Nephron progenitor cell (in vitro differentiated cells): ENCODE measurements around the gene SH3PXD2A.

Source experiments
- DNase-seq: peaks from one replicate; pipeline ENCODE4 v3.0.0; 2021
- H3K27ac Mint-ChIP-seq: 2 replicates; pipeline ENCODE4 v1.8.0; 2021; ENCODE audit warnings: mild to moderate bottlenecking, moderate library complexity, mixed read lengths
- H3K27me3 Mint-ChIP-seq: 2 replicates; pipeline ENCODE4 v1.8.0; 2021; ENCODE audit warnings: mild to moderate bottlenecking, low read depth, mixed read lengths; ENCODE audit not compliant: poor library complexity
- H3K36me3 Mint-ChIP-seq: 2 replicates; pipeline ENCODE4 v1.8.0; 2021; ENCODE audit warnings: low read depth, mixed read lengths
- H3K4me1 Mint-ChIP-seq: 2 replicates; pipeline ENCODE4 v1.8.0; 2021; ENCODE audit warnings: mixed read lengths
- H3K4me3 Mint-ChIP-seq: 2 replicates; pipeline ENCODE4 v1.8.0; 2021; ENCODE audit warnings: mild to moderate bottlenecking, moderate library complexity, mixed read lengths
- H3K9me3 Mint-ChIP-seq: 2 replicates; pipeline ENCODE4 v1.8.0; 2021; ENCODE audit warnings: mild to moderate bottlenecking, moderate library complexity, mixed read lengths
- TF ChIP-seq, protein P1 (sequence below): fragments of 200-600 bp; sonication (generic); IDR thresholded peaks from 2 replicates; pipeline ENCODE4 v1.5.0; 2021; ENCODE audit warnings: antibody characterized with exemption

Gene SH3PXD2A

DNA sequence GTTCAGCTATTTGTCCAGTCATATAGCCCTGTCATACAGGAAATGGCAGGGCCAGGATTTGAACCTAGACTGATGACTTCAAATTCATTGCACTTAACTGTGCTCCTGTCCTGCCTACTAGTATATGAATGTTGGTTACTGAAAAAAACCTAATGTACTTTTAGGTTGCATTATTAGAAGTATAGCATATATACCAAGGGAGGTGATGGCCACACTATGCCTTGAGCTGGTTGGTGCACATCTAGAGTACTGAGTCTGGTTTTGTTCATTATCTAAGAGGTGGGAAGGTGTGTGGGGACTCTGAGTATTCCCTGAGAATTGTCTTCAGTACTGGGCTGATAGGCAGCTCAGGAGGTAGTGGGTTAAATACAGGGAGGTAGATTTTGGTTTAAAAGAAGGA is 273.9 kb downstream of the SH3PXD2A start:
- TF ChIP-seq, protein P1, sequence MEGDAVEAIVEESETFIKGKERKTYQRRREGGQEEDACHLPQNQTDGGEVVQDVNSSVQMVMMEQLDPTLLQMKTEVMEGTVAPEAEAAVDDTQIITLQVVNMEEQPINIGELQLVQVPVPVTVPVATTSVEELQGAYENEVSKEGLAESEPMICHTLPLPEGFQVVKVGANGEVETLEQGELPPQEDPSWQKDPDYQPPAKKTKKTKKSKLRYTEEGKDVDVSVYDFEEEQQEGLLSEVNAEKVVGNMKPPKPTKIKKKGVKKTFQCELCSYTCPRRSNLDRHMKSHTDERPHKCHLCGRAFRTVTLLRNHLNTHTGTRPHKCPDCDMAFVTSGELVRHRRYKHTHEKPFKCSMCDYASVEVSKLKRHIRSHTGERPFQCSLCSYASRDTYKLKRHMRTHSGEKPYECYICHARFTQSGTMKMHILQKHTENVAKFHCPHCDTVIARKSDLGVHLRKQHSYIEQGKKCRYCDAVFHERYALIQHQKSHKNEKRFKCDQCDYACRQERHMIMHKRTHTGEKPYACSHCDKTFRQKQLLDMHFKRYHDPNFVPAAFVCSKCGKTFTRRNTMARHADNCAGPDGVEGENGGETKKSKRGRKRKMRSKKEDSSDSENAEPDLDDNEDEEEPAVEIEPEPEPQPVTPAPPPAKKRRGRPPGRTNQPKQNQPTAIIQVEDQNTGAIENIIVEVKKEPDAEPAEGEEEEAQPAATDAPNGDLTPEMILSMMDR = no peak
- Mint-ChIP-seq H3K27ac (no peak overlapping the region), H3K27me3 (peaks cover 5% of the 10 kb centered on the region), H3K4me1 (peaks cover 47% of the 10 kb centered on the region), H3K9me3 (peaks cover 3% of the 10 kb centered on the region), H3K4me3 (no peak overlapping the region), H3K36me3 (peaks cover 13% of the 10 kb centered on the region)
- no peak for DNase-seq

DNA sequence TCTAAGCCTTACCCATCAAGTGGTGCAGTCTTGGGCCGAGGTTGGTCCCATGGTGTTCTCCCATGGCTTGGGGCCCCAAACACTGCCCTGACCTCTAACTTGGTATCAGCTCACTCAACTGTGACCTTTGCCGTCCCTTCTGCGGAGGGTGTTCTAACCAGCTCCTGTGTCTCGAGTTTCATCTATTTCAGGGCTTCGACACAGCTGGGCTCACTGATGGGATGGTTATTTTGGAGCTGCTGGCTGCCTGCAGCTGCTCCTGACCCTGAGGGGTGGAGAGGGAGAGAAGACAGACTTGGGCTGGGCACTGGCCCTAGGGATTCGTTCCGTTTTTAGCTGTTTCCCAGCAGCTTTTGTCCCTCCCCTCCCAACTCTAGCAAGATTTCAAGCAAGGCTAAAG is 274.9 kb downstream of the SH3PXD2A start:
- H3K27me3 Mint-ChIP-seq = peaks cover 5% of the 10 kb centered on the region
- H3K4me1 Mint-ChIP-seq = peaks cover 58% of the 10 kb centered on the region
- no peak for DNase-seq
- no peak overlapping the region for H3K27ac Mint-ChIP-seq
- H3K9me3 Mint-ChIP-seq = no peaks in the 10 kb centered on the region
- TF ChIP-seq, protein P1 = no peak
- peaks cover 5% of the 10 kb centered on the region for H3K36me3 Mint-ChIP-seq
- no peak overlapping the region for H3K4me3 Mint-ChIP-seq

DNA sequence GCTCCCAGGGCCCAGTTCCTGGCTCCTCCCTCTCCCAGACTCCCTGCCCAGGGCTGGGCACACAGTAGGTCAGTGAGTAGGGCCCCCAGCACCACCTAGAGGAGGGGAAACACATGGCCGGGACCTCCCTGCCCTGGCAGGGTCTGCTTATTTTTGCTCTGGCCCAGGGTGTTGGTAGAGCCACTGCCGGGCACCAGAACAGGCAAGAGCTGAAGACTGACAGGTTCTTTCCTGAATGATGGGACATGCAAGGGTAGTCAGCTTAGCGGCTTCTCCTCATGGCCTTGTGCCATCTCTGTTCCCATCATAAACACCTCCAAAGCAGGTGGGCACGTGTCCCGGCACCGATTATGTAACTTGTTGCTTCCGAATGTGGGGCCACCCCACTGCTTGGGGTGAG is 275.4 kb downstream of the SH3PXD2A start:
- H3K4me3 Mint-ChIP-seq = no peak overlapping the region
- TF ChIP-seq, protein P1 = no peak
- DNase-seq = no peak
- H3K9me3 Mint-ChIP-seq = no peaks in the 10 kb centered on the region
- H3K4me1 Mint-ChIP-seq = peaks cover 62% of the 10 kb centered on the region
- H3K36me3 Mint-ChIP-seq = peaks cover 5% of the 10 kb centered on the region
- no peak overlapping the region for H3K27ac Mint-ChIP-seq
- H3K27me3 Mint-ChIP-seq = peaks cover 5% of the 10 kb centered on the region

DNA sequence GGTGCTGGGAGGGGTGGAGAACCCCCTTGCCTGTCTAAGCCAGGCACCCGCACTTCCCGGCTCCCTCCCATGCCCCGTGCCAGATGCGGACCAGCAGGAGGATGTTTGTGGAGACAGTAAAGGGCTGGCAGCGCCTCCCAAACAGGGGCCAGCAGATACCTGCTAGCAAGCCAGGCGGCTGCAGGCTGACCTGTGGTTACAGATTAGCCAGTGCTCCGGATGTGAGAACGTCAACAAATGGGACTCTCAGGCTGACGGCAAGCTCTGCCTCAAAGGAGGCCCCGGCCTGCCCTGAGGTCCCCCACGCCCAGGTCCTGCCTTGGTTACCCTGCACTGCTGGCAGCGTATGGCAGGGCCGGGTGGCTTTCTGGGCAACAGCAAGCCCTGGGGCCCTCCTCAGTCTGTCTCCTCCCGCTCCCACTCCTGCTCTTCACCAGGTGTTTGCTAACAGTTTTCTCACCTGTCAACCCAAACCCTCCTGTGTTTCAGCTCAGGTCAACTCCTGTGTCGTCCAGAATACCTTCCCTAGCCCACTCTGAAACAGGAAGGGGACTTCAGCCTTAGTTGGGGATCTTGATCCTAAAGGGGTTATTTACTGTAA is 276.5 kb downstream of the SH3PXD2A start:
- Mint-ChIP-seq H3K9me3 (no peaks in the 10 kb centered on the region), H3K4me3 (no peak overlapping the region), H3K36me3 (peaks cover 2% of the 10 kb centered on the region), H3K27ac (no peak overlapping the region), H3K4me1 (peaks cover 71% of the 10 kb centered on the region), H3K27me3 (peaks cover 4% of the 10 kb centered on the region)
- TF ChIP-seq, protein P1 = no peak
- no peak for DNase-seq

DNA sequence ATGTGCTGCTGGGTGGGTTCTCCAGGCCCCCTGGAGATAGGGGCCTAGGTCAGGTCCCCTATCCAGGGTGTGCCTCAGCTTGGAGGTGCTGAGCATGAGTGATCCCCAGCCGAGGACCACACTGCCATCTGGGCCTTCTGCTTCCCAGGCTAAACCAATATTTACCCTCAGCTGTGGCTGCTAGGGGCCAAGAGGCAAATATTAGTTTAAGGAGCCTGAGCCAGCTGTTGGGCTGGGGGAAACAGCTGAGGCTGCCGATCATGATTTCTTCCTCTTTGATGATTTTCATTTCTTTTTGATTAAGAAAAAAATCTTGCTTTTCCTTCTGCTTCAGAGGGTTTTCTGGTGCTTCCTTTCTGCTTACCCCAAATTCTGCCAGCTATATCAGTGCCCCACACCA is 278.5 kb downstream of the SH3PXD2A start:
- Mint-ChIP-seq H3K36me3 (no peaks in the 10 kb centered on the region), H3K4me3 (no peak overlapping the region), H3K9me3 (no peaks in the 10 kb centered on the region), H3K4me1 (peaks cover 61% of the 10 kb centered on the region), H3K27me3 (peaks cover 6% of the 10 kb centered on the region), H3K27ac (no peak overlapping the region)
- no peak for DNase-seq
- TF ChIP-seq, protein P1 = no peak

DNA sequence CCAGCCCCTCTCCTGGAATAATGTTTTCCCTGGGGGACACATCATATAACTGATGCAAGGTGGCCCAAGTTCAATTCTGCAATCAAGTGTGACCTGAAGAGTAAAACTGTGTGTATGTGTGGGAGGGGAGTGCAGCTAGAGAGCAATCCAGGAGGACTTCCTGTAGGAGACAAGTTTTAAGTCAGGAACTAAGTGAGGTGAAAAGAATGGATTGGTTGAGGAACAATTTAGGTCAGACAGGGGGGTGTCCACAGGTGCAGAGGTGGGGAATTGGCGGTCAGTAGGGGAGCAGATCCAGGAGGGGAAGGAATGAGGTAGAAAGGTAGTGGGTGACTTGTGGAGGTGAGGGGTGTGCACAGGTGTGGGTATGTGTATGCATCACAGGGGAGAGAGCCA is 279.3 kb downstream of the SH3PXD2A start:
- Mint-ChIP-seq H3K4me1 (peaks cover 54% of the 10 kb centered on the region), H3K27ac (no peak overlapping the region), H3K9me3 (no peaks in the 10 kb centered on the region), H3K27me3 (peaks cover 6% of the 10 kb centered on the region), H3K4me3 (no peak overlapping the region), H3K36me3 (no peaks in the 10 kb centered on the region)
- DNase-seq = no peak
- TF ChIP-seq, protein P1 = no peak
